Measurements from ENCODE around the gene KLF12. TPM values are rescaled to one million over a fixed set of nuclear protein-coding genes. Genes with fewer than 3 reads are reported as not detected.

The KLF12 gene
- total RNA-seq, 1 donor from 2014 or later: 30.7 TPM

GRCh38 chr13:74128156-74128767 lies 5.9 kb downstream of the KLF12 start:
- H3K9me3 Mint-ChIP-seq (ENCODE audit: unreplicated experiment): no peaks in the 10 kb centered on the region
- no peaks in the 10 kb centered on the region for H3K27me3 Mint-ChIP-seq (ENCODE audit: unreplicated experiment)
- no peak for DNase-seq (ENCODE audit: extremely low spot score, unreplicated experiment)
- no peaks in the 10 kb centered on the region for H3K36me3 Mint-ChIP-seq (ENCODE audit: unreplicated experiment)
- peak overlapping the region; percentile 67 for H3K27ac Mint-ChIP-seq (ENCODE audit: unreplicated experiment)
- no peak for TF ChIP-seq CTCF (IDR thresholded peaks at IDR 0.05)
- peak overlapping the region; percentile 28 for H3K4me3 Mint-ChIP-seq (ENCODE audit: unreplicated experiment)
- H3K4me1 Mint-ChIP-seq (ENCODE audit: unreplicated experiment): peaks cover 51% of the 10 kb centered on the region

- peaks cover 22% of the 10 kb centered on the region for H3K36me3 Mint-ChIP-seq (ENCODE audit: unreplicated experiment)
- peaks cover 23% of the 10 kb centered on the region for H3K4me1 Mint-ChIP-seq (ENCODE audit: unreplicated experiment)
- no peak overlapping the region for H3K27ac Mint-ChIP-seq (ENCODE audit: unreplicated experiment)
- no peak for TF ChIP-seq CTCF (IDR thresholded peaks at IDR 0.05)
- H3K4me3 Mint-ChIP-seq (ENCODE audit: unreplicated experiment): no peak overlapping the region
- H3K27me3 Mint-ChIP-seq (ENCODE audit: unreplicated experiment): no peaks in the 10 kb centered on the region
- no peak for DNase-seq (ENCODE audit: extremely low spot score, unreplicated experiment)
- peaks cover 34% of the 10 kb centered on the region for H3K9me3 Mint-ChIP-seq (ENCODE audit: unreplicated experiment)
Measured at GRCh38 chr13:74118328-74118727, 15.9 kb downstream of the KLF12 start.

- no peaks in the 10 kb centered on the region for H3K27me3 Mint-ChIP-seq (ENCODE audit: unreplicated experiment)
- DNase-seq (ENCODE audit: extremely low spot score, unreplicated experiment): no peak
- TF ChIP-seq CTCF (IDR thresholded peaks at IDR 0.05): no peak
- no peak overlapping the region for H3K4me3 Mint-ChIP-seq (ENCODE audit: unreplicated experiment)
- peaks cover 34% of the 10 kb centered on the region for H3K9me3 Mint-ChIP-seq (ENCODE audit: unreplicated experiment)
- H3K27ac Mint-ChIP-seq (ENCODE audit: unreplicated experiment): no peak overlapping the region
- peaks cover 30% of the 10 kb centered on the region for H3K4me1 Mint-ChIP-seq (ENCODE audit: unreplicated experiment)
- H3K36me3 Mint-ChIP-seq (ENCODE audit: unreplicated experiment): peaks cover 29% of the 10 kb centered on the region
Measured at GRCh38 chr13:74117207-74117705, 16.9 kb downstream of the KLF12 start.

- H3K36me3 Mint-ChIP-seq (ENCODE audit: unreplicated experiment): peaks cover 29% of the 10 kb centered on the region
- no peak for TF ChIP-seq CTCF (IDR thresholded peaks at IDR 0.05)
- peak overlapping the region; percentile 27 for H3K27ac Mint-ChIP-seq (ENCODE audit: unreplicated experiment)
- no peak for DNase-seq (ENCODE audit: extremely low spot score, unreplicated experiment)
- H3K27me3 Mint-ChIP-seq (ENCODE audit: unreplicated experiment): no peaks in the 10 kb centered on the region
- H3K4me1 Mint-ChIP-seq (ENCODE audit: unreplicated experiment): peaks cover 44% of the 10 kb centered on the region
- H3K4me3 Mint-ChIP-seq (ENCODE audit: unreplicated experiment): no peak overlapping the region
- peaks cover 34% of the 10 kb centered on the region for H3K9me3 Mint-ChIP-seq (ENCODE audit: unreplicated experiment)
Measured at GRCh38 chr13:74115133-74115532, 19.1 kb downstream of the KLF12 start.

- peaks cover 27% of the 10 kb centered on the region for H3K36me3 Mint-ChIP-seq (ENCODE audit: unreplicated experiment)
- peaks cover 33% of the 10 kb centered on the region for H3K9me3 Mint-ChIP-seq (ENCODE audit: unreplicated experiment)
- no peak for DNase-seq (ENCODE audit: extremely low spot score, unreplicated experiment)
- H3K4me1 Mint-ChIP-seq (ENCODE audit: unreplicated experiment): peaks cover 49% of the 10 kb centered on the region
- no peaks in the 10 kb centered on the region for H3K27me3 Mint-ChIP-seq (ENCODE audit: unreplicated experiment)
- no peak for TF ChIP-seq CTCF (IDR thresholded peaks at IDR 0.05)
- H3K4me3 Mint-ChIP-seq (ENCODE audit: unreplicated experiment): no peak overlapping the region
- H3K27ac Mint-ChIP-seq (ENCODE audit: unreplicated experiment): no peak overlapping the region
Measured at GRCh38 chr13:74114641-74115040, 19.6 kb downstream of the KLF12 start.
